GM12801 (cell line): ENCODE results near the gene CTSZ.

Source experiments
- TF ChIP-seq, protein P1 (sequence below): IDR thresholded peaks from one replicate; pipeline ENCODE4 v1.5.1; 2011; ENCODE audit warnings: control low read depth; ENCODE audit not compliant: insufficient read length; ENCODE audit errors: extremely low read depth

The CTSZ gene

DNA sequence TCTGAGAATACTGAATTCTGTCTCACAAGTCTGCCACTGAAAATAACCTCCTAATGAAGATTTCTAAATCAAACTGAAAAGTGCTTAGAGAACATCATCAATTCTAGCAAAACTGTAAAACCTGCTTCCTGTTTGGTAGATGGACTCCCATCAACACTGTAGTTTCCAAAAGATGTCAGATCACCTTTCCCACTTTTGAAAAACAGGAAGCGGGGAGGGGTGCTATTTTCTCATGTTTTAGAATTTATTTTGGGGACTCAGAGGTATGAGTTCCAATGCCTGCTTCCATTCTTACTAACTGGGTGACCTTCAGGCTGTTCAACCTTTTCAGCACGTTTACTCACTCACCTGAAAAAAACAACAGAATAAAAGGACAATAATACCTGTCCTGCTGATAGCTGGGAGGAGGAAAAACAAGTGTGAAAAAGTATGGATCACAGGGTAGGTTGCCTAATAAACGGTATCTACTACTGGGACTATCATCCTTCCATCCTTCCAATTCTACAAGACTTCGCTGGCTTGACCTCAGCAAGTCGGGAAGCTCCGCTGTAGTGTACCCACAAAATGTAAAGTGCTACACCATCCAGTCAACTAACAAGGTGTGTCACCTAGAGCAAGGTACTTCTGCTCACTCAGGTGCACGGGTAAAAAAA lies 24.0 kb upstream of the CTSZ start:
- TF ChIP-seq, protein P1, sequence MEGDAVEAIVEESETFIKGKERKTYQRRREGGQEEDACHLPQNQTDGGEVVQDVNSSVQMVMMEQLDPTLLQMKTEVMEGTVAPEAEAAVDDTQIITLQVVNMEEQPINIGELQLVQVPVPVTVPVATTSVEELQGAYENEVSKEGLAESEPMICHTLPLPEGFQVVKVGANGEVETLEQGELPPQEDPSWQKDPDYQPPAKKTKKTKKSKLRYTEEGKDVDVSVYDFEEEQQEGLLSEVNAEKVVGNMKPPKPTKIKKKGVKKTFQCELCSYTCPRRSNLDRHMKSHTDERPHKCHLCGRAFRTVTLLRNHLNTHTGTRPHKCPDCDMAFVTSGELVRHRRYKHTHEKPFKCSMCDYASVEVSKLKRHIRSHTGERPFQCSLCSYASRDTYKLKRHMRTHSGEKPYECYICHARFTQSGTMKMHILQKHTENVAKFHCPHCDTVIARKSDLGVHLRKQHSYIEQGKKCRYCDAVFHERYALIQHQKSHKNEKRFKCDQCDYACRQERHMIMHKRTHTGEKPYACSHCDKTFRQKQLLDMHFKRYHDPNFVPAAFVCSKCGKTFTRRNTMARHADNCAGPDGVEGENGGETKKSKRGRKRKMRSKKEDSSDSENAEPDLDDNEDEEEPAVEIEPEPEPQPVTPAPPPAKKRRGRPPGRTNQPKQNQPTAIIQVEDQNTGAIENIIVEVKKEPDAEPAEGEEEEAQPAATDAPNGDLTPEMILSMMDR: no peak

DNA sequence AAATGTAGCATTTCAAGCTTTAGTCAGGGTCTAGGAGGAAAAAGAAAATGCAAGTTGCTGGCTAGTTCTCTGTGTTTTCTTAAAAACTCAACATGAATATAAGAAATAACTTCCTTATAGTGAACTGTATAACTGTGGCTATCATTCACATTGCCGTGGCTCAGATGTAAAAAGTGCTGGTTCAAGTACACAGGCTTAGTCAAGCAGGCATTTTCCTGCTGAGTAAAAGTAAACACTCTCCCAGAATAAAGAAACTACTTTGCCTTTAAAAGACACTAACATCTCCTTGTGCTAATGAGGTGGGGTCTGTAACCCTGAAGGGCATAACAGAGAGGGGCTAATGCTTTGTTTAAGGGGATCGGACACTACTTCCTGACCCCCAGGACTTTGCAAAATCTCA lies 21.8 kb upstream of the CTSZ start:
- TF ChIP-seq, protein P1: no peak

DNA sequence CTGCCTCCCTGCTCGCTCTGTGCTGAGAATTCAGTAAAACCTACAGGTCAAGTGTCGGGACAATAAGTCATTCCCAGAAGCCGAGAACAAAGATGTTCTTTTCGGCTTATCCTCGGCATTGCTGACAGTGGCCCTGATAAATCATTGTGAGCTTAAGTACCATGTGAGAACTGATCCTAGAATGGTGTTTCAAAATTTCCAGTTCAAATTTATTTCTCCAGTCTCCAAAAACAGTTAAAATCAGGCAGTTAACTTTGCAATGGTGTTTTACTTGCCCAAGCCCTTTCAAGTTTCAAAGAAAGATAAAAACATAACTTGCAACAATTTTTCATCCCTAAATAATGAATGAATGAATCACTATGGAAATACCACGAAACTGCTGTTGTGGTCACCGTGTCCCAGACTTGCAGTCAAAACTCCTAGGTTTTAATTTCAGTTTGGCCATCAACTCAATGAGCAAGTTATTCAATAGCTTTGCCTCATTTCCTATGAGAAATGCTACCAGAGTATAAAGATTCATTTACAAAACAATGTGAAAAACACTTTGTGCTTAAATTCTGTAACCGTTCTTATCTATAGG lies 20.8 kb upstream of the CTSZ start:
- TF ChIP-seq, protein P1: no peak

DNA sequence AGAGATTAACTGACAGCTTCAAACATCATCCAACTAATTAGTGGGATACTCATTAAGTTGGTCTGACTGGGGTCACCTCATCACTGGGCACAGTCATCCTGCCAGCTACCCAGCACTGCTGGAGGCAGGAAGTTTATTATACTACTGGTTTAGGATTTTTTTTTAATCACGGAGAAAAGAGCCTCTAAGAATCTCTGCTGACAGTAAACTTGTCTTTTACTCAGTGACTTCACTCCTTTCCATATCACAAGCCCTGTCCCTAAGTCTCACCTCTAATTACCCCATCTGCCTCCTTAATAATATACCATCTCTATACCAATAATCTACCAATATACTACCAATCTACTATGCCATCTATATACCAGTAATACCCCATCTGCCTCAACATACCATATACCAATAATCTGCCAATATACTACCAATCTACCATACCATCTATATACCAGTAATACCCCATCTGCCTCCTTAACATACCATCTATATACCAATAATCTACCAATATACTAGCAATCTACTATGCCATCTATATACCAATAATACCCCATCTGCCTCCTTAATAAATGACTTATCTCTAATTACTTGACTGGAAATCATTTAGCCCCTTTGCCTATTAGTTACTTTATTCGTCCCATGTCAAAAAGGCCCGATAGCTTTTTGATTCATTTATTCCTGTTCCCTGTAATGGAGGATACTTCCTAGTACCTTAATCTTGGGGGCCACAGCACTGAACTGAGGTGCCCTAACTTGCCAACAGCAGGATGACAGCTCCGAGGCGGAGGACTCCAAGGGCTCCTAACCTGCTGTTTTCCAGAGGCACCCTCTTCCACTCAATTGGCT lies 20.1 kb upstream of the CTSZ start:
- TF ChIP-seq, protein P1: no peak

DNA sequence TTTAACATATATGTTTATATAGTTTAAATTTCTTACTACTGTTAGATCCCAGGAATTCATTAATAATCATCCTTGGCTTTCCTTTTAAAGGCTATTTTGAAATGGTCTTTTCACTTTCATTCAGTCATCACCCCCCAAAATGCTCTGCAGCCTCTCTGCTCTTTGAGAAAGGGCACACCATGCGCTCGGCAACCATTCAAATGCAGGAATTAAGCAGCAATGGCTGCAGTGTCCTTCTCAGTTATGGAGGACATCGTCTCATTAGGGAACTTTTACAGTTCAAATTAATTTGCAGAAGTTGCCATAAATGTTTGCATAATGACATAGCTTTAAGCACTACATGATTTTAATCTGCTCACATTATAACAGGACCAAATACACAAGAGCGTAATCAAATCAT lies 18.5 kb upstream of the CTSZ start:
- TF ChIP-seq, protein P1: no peak

DNA sequence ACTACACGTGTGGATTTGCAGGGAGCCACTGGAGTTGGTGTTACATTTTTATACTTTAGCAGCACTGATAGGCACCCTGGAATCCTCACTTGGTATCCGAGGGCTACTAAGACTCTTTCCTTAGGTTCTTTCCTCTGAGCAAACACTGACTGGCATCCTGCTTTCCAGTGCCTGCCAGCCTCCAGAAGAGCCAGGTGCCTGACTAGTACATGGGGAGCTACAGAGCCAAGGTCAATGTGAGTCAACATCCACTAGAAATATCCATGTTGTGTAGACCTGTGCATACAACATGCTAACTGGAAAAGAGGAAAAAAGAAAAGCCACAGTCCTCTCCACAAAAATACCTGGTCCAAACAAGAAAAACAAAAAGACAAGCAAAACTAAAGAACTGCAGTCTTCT lies 18.0 kb upstream of the CTSZ start:
- TF ChIP-seq, protein P1: no peak

DNA sequence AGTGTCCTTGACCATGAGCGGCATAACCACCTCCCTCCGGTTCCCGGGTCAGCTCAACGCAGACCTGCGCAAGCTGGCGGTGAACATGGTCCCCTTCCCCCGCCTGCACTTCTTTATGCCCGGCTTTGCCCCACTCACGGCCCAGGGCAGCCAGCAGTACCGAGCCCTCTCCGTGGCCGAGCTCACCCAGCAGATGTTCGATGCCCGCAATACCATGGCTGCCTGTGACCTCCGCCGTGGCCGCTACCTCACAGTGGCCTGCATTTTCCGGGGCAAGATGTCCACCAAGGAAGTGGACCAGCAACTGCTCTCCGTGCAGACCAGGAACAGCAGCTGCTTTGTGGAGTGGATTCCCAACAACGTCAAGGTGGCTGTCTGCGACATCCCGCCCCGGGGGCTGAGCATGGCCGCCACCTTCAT lies 17.1 kb upstream of the CTSZ start:
- TF ChIP-seq, protein P1: no peak
